ENCODE data around the gene NAALADL1. TPM values are rescaled to one million over a fixed set of nuclear protein-coding genes. Genes with fewer than 3 reads are reported as not detected.
"Not testable (repeated sequence)": the region's sequence is repeated elsewhere in the genome, so short reads cannot be mapped to it uniquely, and the experiment has no call there.

Gene NAALADL1
- total and polyA plus RNA-seq, 12 donors = 1.3 to 15.7 (median 5.5) TPM

DNA sequence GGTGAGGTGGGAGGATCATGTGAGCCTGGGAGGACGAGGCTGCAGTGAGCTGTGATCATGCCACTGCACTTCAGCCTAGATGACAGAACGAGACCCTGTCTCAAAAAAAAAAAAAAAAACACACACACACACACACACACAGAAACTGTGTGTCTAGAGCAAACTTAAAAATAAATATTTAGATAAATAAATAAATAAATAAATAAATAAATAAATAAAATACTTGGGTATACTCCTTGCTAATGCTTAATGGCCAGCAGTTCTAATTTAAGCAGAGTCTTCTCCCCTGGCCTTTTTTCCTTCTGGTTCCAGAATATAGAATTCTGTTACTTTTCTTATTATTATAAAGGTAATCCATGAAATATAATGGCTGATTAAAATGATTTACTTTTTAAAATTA lies 49.5 kb downstream of the NAALADL1 start:
- DNase-seq = no peak
- no peak overlapping the region for H3K4me3 ChIP-seq
- peaks cover 5 to 7% of the 10 kb centered on the region in 2 donors for H3K4me1 ChIP-seq (replicated peaks in 1 of 2)
- no peak overlapping the region for H3K27ac ChIP-seq
- no peaks in the 10 kb centered on the region for H3K36me3 ChIP-seq (replicated peaks in 1 of 2)
- 81 to 97% (median 91%) methylated on average over 2 of the region's 2 CpGs for WGBS, 4 donors
- no peaks in the 10 kb centered on the region for H3K27me3 ChIP-seq
- no peaks in the 10 kb centered on the region for H3K9me3 ChIP-seq (replicated peaks in 1 of 3)
- intact Hi-C loops (cut with DNase I) = no loop called here
- TF ChIP-seq POLR2A (IDR thresholded peaks at IDR 0.05) = no peak
- TF ChIP-seq, protein P1, sequence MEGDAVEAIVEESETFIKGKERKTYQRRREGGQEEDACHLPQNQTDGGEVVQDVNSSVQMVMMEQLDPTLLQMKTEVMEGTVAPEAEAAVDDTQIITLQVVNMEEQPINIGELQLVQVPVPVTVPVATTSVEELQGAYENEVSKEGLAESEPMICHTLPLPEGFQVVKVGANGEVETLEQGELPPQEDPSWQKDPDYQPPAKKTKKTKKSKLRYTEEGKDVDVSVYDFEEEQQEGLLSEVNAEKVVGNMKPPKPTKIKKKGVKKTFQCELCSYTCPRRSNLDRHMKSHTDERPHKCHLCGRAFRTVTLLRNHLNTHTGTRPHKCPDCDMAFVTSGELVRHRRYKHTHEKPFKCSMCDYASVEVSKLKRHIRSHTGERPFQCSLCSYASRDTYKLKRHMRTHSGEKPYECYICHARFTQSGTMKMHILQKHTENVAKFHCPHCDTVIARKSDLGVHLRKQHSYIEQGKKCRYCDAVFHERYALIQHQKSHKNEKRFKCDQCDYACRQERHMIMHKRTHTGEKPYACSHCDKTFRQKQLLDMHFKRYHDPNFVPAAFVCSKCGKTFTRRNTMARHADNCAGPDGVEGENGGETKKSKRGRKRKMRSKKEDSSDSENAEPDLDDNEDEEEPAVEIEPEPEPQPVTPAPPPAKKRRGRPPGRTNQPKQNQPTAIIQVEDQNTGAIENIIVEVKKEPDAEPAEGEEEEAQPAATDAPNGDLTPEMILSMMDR (IDR thresholded peaks at IDR 0.05) = no peak

DNA sequence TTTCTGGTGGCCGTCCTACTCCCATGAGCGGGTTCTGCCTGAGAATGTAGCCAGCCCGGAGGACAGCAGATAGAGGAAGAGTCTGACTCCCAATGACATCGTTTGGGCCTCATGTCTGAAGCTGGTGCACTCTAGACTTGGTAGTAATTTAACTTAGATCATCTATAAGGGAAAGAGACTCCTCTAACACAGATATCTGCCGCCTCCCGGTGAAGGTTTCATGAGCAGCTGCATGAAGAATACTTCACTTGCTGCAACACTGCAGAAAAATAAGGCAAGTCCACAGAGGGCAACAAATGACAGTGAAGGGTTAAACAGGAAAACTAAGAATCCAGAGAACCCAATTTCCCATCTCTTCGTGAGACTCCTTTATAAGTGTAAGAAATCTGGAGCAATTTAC lies 50.3 kb downstream of the NAALADL1 start:
- H3K9me3 ChIP-seq (replicated peaks in 1 of 3) = no peaks in the 10 kb centered on the region
- TF ChIP-seq POLR2A (IDR thresholded peaks at IDR 0.05) = no peak
- TF ChIP-seq, protein P1 (IDR thresholded peaks at IDR 0.05) = no peak
- H3K4me1 ChIP-seq (replicated peaks in 1 of 2) = peaks cover 1 to 3% of the 10 kb centered on the region in 2 donors
- no peak for DNase-seq
- WGBS, 4 donors = 66 to 81% (median 71%) methylated on average over 4 to 7 of the region's 7 CpGs
- no peak overlapping the region for H3K4me3 ChIP-seq
- H3K36me3 ChIP-seq (replicated peaks in 1 of 2) = no peaks in the 10 kb centered on the region
- no peaks in the 10 kb centered on the region for H3K27me3 ChIP-seq
- intact Hi-C loops (cut with DNase I) = no loop called here
- no peak overlapping the region for H3K27ac ChIP-seq

DNA sequence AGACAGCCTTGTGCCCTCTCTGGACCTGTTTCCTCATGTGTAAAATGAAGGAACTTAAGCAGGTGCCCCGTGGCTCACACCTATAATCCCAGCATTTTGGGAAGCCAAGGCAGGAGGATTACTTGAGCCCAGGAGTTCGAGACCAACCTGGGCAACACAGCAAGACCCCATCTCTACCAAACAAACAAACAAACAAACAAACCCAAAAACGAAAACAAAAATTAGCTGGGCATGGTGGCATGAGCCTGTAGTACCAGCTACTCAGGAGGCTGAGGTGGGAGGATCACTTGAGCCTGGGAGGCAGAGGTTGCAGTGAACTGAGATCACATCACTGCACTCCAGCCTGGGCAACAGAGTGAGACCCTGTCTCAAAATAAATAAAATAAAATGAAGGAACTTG lies 54.4 kb downstream of the NAALADL1 start:
- WGBS, 4 donors = 59 to 67% (median 61%) methylated on average over 3 of the region's 3 CpGs
- H3K36me3 ChIP-seq (replicated peaks in 1 of 2); intact Hi-C loops (cut with DNase I); H3K4me1 ChIP-seq (replicated peaks in 1 of 2); DNase-seq; H3K27ac ChIP-seq; H3K4me3 ChIP-seq; H3K9me3 ChIP-seq (replicated peaks in 1 of 3); H3K27me3 ChIP-seq: not testable (repeated sequence)

DNA sequence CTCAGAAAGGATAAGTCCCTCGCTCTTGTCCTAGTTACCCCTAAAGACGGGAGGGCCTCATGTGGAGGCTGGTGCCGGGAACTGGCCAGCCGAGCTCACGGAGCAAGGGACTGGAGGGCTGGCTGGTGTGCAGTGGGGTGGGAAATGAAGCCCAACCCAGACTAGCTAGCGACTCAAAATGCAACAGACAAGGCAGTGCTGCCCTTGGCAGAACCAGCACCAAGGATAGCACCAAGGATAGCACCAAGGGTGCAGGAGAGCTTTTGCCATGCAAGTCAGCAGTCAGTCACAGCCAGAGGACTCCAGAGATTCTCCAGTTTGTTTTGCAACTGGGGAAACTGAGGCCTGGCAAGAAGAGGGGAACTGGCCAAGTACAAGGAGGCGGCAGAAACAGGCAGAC lies 55.1 kb downstream of the NAALADL1 start:
- intact Hi-C loops (cut with DNase I) = no loop called here
- no peak for TF ChIP-seq POLR2A (IDR thresholded peaks at IDR 0.05)
- TF ChIP-seq, protein P1 (IDR thresholded peaks at IDR 0.05) = no peak
- Histone ChIP-seq H3K4me3 (no peak overlapping the region), H3K9me3 (replicated peaks in 1 of 3) (no peaks in the 10 kb centered on the region), H3K27ac (no peak overlapping the region), H3K4me1 (replicated peaks in 1 of 2) (no peaks in the 10 kb centered on the region), H3K27me3 (no peaks in the 10 kb centered on the region), H3K36me3 (replicated peaks in 1 of 2) (no peaks in the 10 kb centered on the region)
- DNase-seq = peak in 1 of 7 donors; percentile 8
- WGBS, 4 donors = 69 to 76% (median 73%) methylated on average over 7 of the region's 7 CpGs

DNA sequence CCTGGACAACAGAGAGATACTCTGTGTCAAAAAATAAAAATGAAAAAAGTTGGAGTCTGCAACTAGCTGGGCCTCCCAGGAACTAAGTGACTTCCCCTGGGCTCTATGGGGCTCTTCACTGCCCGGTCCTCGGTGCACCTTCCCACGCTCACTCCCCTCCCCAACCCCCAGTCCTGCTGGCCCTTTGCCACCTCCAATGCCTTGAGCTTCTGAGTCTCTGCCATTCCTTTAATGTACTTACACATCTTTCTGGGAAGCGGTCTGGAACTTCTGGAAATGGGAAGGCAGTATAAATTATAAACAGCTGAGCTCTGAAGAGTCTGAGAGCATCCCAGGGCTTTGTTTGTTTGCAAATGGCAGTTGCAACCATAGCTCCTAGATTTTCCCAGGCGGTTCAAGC lies 55.6 kb downstream of the NAALADL1 start:
- no peak for DNase-seq
- intact Hi-C loops (cut with DNase I) = no loop called here
- H3K27ac ChIP-seq = no peak overlapping the region
- no peaks in the 10 kb centered on the region for H3K36me3 ChIP-seq (replicated peaks in 1 of 2)
- no peaks in the 10 kb centered on the region for H3K27me3 ChIP-seq
- H3K4me3 ChIP-seq = no peak overlapping the region
- H3K4me1 ChIP-seq (replicated peaks in 1 of 2) = no peaks in the 10 kb centered on the region
- WGBS, 4 donors = 75 to 91% (median 81%) methylated on average over 5 of the region's 5 CpGs
- TF ChIP-seq, protein P1 (IDR thresholded peaks at IDR 0.05) = no peak
- TF ChIP-seq POLR2A (IDR thresholded peaks at IDR 0.05) = no peak
- H3K9me3 ChIP-seq (replicated peaks in 1 of 3) = no peaks in the 10 kb centered on the region
